Sciatic nerve (tissue), 2 donors: ENCODE data around the gene TRABD2B. TPM values are rescaled to one million over a fixed set of nuclear protein-coding genes. Genes with fewer than 3 reads are reported as not detected.

ENCODE experiments used
- ATAC-seq: fragments of 200-7000 bp; cut with Tn5 transposase; one replicate; pipeline ENCODE4 v1.9.1; 2020; ENCODE audit warnings: mild to moderate bottlenecking, moderate library complexity
- DNase-seq: peaks from one replicate; pipeline ENCODE4 v3.0.0-alpha.2; 2020; ENCODE audit warnings: low spot score
- intact Hi-C: fragments of 100-400 bp; cut with DNase I; formaldehyde crosslinking; loops from one replicate; pipeline ENCODE4 v1.14.2; 2022
- total RNA-seq: library from RNA; stranded (reverse); fragmentation: NEBNext Ultra II Directional; extraction: Animal tissue kit (Norgen Biotek cat#: 25700); gene quantifications from one replicate; pipeline ENCODE4 v1.2.1, GENCODE V29; 2021
- donor health status: DM: no; HTN: no; CAD: no.
- donor health status: DM: no; HTN: no; CAD: no.

Gene TRABD2B
- total RNA-seq, 1 donor from 2014 or later, result 5.0 TPM

- ATAC-seq (no peak), DNase-seq (no peak)
- intact Hi-C loops, result no loop called here
Measured at GRCh38 chr1:47830021-47830420, 167.2 kb downstream of the TRABD2B start.

GRCh38 chr1:47828978-47829377 is 168.2 kb downstream of the TRABD2B start:
- DNase-seq (no peak), ATAC-seq (peak; percentile 38)
- intact Hi-C loops, result no loop called here

- ATAC-seq (no peak), DNase-seq (no peak)
- intact Hi-C loops, result no loop called here
Measured at GRCh38 chr1:47827109-47827508, 170.1 kb downstream of the TRABD2B start.

- DNase-seq (no peak), ATAC-seq (no peak)
- intact Hi-C loops, result loop anchor here (5.0 kb wide), 1 partner anchor 1118 kb away; no protein-coding TSS in a partner anchor
Measured at GRCh38 chr1:47824716-47825115, 172.5 kb downstream of the TRABD2B start.

- ATAC-seq, result no peak
- intact Hi-C loops, result loop anchor here (5.0 kb wide), 1 partner anchor 1118 kb away; no protein-coding TSS in a partner anchor
- DNase-seq, result no peak
Measured at GRCh38 chr1:47824297-47824696, 172.9 kb downstream of the TRABD2B start.

- intact Hi-C loops, result loop anchor here (5.0 kb wide), 1 partner anchor 1119 kb away; no protein-coding TSS in a partner anchor
- no peak for DNase-seq
- no peak for ATAC-seq
Measured at GRCh38 chr1:47823040-47823808, 174.0 kb downstream of the TRABD2B start.

- no peak for DNase-seq
- intact Hi-C loops, result loop anchor here (5.0 kb wide), 1 partner anchor 1121 kb away; no protein-coding TSS in a partner anchor
- no peak for ATAC-seq
Measured at GRCh38 chr1:47821760-47822159, 175.4 kb downstream of the TRABD2B start.

GRCh38 chr1:47819574-47819888 is 177.7 kb downstream of the TRABD2B start:
- peak; percentile 51 for ATAC-seq
- no peak for DNase-seq
- intact Hi-C loops, result no loop called here

GRCh38 chr1:47818682-47819573 is 178.3 kb downstream of the TRABD2B start:
- intact Hi-C loops, result no loop called here
- ATAC-seq (peak; percentile 43), DNase-seq (peak; percentile 75)

GRCh38 chr1:47817861-47818260 is 179.3 kb downstream of the TRABD2B start:
- DNase-seq, result no peak
- intact Hi-C loops, result no loop called here
- no peak for ATAC-seq

GRCh38 chr1:47816325-47817071 is 180.7 kb downstream of the TRABD2B start:
- intact Hi-C loops, result no loop called here
- no peak for DNase-seq
- ATAC-seq, result no peak

GRCh38 chr1:47814612-47815395 is 182.4 kb downstream of the TRABD2B start:
- DNase-seq, result no peak
- intact Hi-C loops, result no loop called here
- peak; percentile 2 for ATAC-seq

- DNase-seq (no peak), ATAC-seq (peak; percentile 8)
- intact Hi-C loops, result no loop called here
Measured at GRCh38 chr1:47813970-47814369, 183.2 kb downstream of the TRABD2B start.

- intact Hi-C loops, result no loop called here
- DNase-seq, result no peak
Measured at GRCh38 chr1:47812904-47813514, 184.2 kb downstream of the TRABD2B start.

GRCh38 chr1:47810964-47811682 is 186.1 kb downstream of the TRABD2B start:
- ATAC-seq, result no peak
- no peak for DNase-seq
- intact Hi-C loops, result no loop called here

More at GRCh38 chr1:47812904-47813514, 184.2 kb downstream of the TRABD2B start:
- ATAC-seq, result no peak

- intact Hi-C loops, result no loop called here
- DNase-seq (no peak), ATAC-seq (no peak)
Measured at GRCh38 chr1:47809301-47810084, 187.7 kb downstream of the TRABD2B start.

- DNase-seq (no peak), ATAC-seq (no peak)
- intact Hi-C loops, result no loop called here
Measured at GRCh38 chr1:47808612-47809011, 188.6 kb downstream of the TRABD2B start.
